Transverse colon (tissue), 4 donors: Measurements from ENCODE around the gene PCED1B. TPM values are rescaled to one million over a fixed set of nuclear protein-coding genes. Genes with fewer than 3 reads are reported as not detected.

Experiments
- DNase-seq: peaks from one replicate; pipeline ENCODE4 v3.0.0-alpha.2; 2019
- H3K27ac ChIP-seq, 4 donors: fragments of 200-600 bp; sonication (generic); 2 replicates each; pipeline ENCODE4 v1.5.1; 2016 to 2018; ENCODE audit warnings: inconsistent platforms in 4 of 4
- H3K27me3 ChIP-seq: fragments of 200-600 bp; sonication (generic); 2 replicates; pipeline ENCODE4 v1.5.1; 2017; ENCODE audit warnings: inconsistent platforms
- H3K36me3 ChIP-seq, 4 donors: fragments of 200-600 bp; sonication (generic); 2 replicates each; pipeline ENCODE4 v1.5.1; 2017 to 2019; ENCODE audit warnings: inconsistent platforms in 4 of 4
- H3K4me1 ChIP-seq, 4 donors: fragments of 200-600 bp; sonication (generic); 2 replicates each; pipeline ENCODE4 v1.5.1; 2017 to 2020; ENCODE audit warnings: inconsistent platforms in 4 of 4
- H3K4me3 ChIP-seq, 4 donors: fragments of 200-600 bp; sonication (generic); 1 replicate in 1 of 4; 2 replicates in 3 of 4; pipeline versions ENCODE4 v1.5.1 to v1.6.1; 2017 to 2019; ENCODE audit warnings: inconsistent platforms in 4 of 4
- H3K9me3 ChIP-seq, 2 donors: fragments of 200-600 bp; sonication (generic); 2 replicates each; pipeline ENCODE4 v1.5.1; 2017 to 2019; ENCODE audit warnings: inconsistent platforms in 2 of 2
- EP300 ChIP-seq: sonication (generic); formaldehyde crosslinking; IDR thresholded peaks from one replicate; pipeline ENCODE4 v1.6.1; 2017; ENCODE audit warnings: antibody characterized with exemption, low read depth
- POLR2A ChIP-seq: fragments of 450-650 bp; IDR thresholded peaks from one replicate; pipeline ENCODE4 v1.6.1; 2016; ENCODE audit warnings: antibody characterized with exemption, mild to moderate bottlenecking, moderate library complexity
- POLR2AphosphoS5 ChIP-seq, 3 donors: sonication (generic); formaldehyde crosslinking; IDR thresholded peaks; one replicate each; pipeline ENCODE4 v1.6.1; 2016; ENCODE audit warnings: antibody characterized with exemption in 3 of 3
- WGBS, 2 donors: methylation state at CpG; one replicate each; pipeline ENCODE4 v1.1.5; 2018; ENCODE audit warnings: low coverage in 1 of 2; 5-methylcytosine and 5-hydroxymethylcytosine counted together
- in situ Hi-C, 4 donors: fragments of 200-750 bp; cut with MboI; loops; one replicate each; pipeline versions ENCODE4 v1.15.0 to v1.15.1; 2017; ENCODE audit warnings: low sequenced_read_pairs in 3 of 4, low pct_ligation_motif_present in 1 of 4, low pct_unique_long_range_greater_than_20kb in 1 of 4
- intact Hi-C: fragments of 100-400 bp; cut with DNase I; formaldehyde crosslinking; loops from one replicate; pipeline ENCODE4 v1.15.1; 2023; ENCODE audit warnings: low total_unique reads
- total RNA-seq, 4 donors: library from RNA; depleted of rRNA; stranded (reverse); fragments of >200 nt; gene quantifications; one replicate each; pipeline ENCODE4 v1.1.0, GENCODE V29; 2016
- TF ChIP-seq, protein P1 (sequence below), 5 experiments: fragments of 200-600 bp in 3 of 5; fragments of 450-650 bp in 2 of 5; sonication (generic) in 3 of 5; IDR thresholded peaks; 1 replicate in 2 of 5; 2 replicates in 3 of 5; pipeline ENCODE4 v1.5.1; 2016 to 2017; ENCODE audit warnings: antibody characterized with exemption in 5 of 5, inconsistent platforms in 3 of 5, mild to moderate bottlenecking in 2 of 5, moderate library complexity in 1 of 5

Gene PCED1B
- total RNA-seq, 4 donors from 2014 or later = 2.7 to 52.0 (median 3.0) TPM; not detected in 1

- H3K27ac ChIP-seq = no peak overlapping the region
- peaks cover 0 to 13% (median 4%) of the 10 kb centered on the region in 4 donors for H3K4me1 ChIP-seq
- no peak overlapping the region for H3K4me3 ChIP-seq
- intact Hi-C loops = no loop called here
- TF ChIP-seq, protein P1, sequence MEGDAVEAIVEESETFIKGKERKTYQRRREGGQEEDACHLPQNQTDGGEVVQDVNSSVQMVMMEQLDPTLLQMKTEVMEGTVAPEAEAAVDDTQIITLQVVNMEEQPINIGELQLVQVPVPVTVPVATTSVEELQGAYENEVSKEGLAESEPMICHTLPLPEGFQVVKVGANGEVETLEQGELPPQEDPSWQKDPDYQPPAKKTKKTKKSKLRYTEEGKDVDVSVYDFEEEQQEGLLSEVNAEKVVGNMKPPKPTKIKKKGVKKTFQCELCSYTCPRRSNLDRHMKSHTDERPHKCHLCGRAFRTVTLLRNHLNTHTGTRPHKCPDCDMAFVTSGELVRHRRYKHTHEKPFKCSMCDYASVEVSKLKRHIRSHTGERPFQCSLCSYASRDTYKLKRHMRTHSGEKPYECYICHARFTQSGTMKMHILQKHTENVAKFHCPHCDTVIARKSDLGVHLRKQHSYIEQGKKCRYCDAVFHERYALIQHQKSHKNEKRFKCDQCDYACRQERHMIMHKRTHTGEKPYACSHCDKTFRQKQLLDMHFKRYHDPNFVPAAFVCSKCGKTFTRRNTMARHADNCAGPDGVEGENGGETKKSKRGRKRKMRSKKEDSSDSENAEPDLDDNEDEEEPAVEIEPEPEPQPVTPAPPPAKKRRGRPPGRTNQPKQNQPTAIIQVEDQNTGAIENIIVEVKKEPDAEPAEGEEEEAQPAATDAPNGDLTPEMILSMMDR (IDR thresholded peaks at IDR 0.05) = no peak
- TF ChIP-seq POLR2AphosphoS5 (IDR thresholded peaks at IDR 0.05) = no peak
- no peak for TF ChIP-seq EP300
- TF ChIP-seq POLR2A = no peak
- no peak for DNase-seq
- no peaks in the 10 kb centered on the region for H3K27me3 ChIP-seq
- in situ Hi-C loops = no loop called here
- WGBS, 2 donors = 86 to 89% methylated on average over 1 of the region's 1 CpG
- no peaks in the 10 kb centered on the region for H3K36me3 ChIP-seq
- no peaks in the 10 kb centered on the region for H3K9me3 ChIP-seq
These were observed 79.9 kb downstream of the PCED1B start for GRCh38 chr12:47159348-47159747.

DNA sequence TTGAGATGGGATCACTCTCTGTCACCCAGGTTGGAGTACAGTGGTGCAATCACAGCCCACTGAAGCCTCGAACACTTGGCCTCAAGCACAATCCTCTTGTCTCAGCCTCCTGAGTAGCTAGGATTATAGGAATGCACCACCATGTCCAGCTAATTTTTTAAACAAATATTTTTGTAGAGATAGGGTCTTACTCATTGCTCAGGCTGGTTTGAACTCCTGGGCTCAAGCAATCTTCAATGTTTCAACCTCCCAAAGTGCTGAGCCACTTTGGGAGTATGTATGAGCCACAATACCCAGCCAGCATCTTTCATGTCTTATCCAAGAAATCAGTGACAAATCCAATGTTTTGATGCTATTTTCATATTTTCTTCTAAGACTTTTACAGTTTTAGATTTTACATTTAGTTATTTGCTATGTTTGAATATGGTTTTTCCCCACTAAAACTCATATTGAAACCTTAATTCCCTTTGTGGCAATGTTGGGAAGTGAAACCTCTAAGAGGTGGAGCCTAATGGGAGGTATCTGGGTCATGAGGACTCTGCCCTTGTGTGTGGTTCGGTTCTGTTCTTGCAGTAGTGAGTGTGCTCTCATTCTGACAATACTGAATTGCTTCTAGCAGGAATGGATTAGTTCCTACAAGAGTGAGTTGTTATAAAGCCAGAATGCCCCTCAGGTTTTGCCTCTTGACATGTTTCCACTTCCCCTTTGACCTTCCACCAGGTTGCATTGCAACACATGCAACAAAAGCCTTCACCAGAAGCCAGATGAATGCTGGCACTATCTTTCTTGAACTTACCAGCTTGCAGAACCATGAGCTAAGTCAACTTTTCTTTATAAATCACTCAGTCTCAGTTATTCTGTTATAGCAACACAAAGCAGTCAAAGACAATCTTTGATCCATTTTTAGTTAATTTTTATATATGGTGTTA lies 81.2 kb downstream of the PCED1B start:
- TF ChIP-seq POLR2AphosphoS5 (IDR thresholded peaks at IDR 0.05) (no peak), POLR2A (no peak), EP300 (no peak)
- TF ChIP-seq, protein P1 (IDR thresholded peaks at IDR 0.05) = no peak
- in situ Hi-C loops (no loop called here), intact Hi-C loops (no loop called here)
- Histone ChIP-seq H3K9me3 (no peaks in the 10 kb centered on the region), H3K4me3 (no peak overlapping the region), H3K27ac (no peak overlapping the region), H3K36me3 (no peaks in the 10 kb centered on the region), H3K27me3 (no peaks in the 10 kb centered on the region), H3K4me1 (peaks cover 0 to 10% (median 4%) of the 10 kb centered on the region in 4 donors)
- WGBS, 2 donors = 86 to 92% methylated on average over 2 of the region's 2 CpGs
- DNase-seq = no peak

- Histone ChIP-seq H3K4me1 (no peaks in the 10 kb centered on the region), H3K27ac (no peak overlapping the region), H3K27me3 (no peaks in the 10 kb centered on the region), H3K4me3 (no peak overlapping the region), H3K9me3 (no peaks in the 10 kb centered on the region), H3K36me3 (no peaks in the 10 kb centered on the region)
- TF ChIP-seq POLR2A = no peak
- TF ChIP-seq, protein P1 (IDR thresholded peaks at IDR 0.05) = no peak
- no peak for TF ChIP-seq POLR2AphosphoS5 (IDR thresholded peaks at IDR 0.05)
- TF ChIP-seq EP300 = no peak
- DNase-seq = no peak
- intact Hi-C loops = no loop called here
- in situ Hi-C loops = no loop called here
These were observed 84.7 kb downstream of the PCED1B start for GRCh38 chr12:47164116-47164515.

GRCh38 chr12:47164724-47165439 lies 85.5 kb downstream of the PCED1B start:
- WGBS, 2 donors = 96% methylated on average over 2 of the region's 2 CpGs; no CpG with 5 or more reads in 1 of the 2 donors
- H3K27ac ChIP-seq = no peak overlapping the region
- DNase-seq = no peak
- H3K9me3 ChIP-seq = no peaks in the 10 kb centered on the region
- no peaks in the 10 kb centered on the region for H3K36me3 ChIP-seq
- no peaks in the 10 kb centered on the region for H3K4me1 ChIP-seq
- TF ChIP-seq POLR2A = no peak
- TF ChIP-seq, protein P1 (IDR thresholded peaks at IDR 0.05) = no peak
- TF ChIP-seq EP300 = no peak
- TF ChIP-seq POLR2AphosphoS5 (IDR thresholded peaks at IDR 0.05) = no peak
- in situ Hi-C loops (no loop called here), intact Hi-C loops (no loop called here)
- no peaks in the 10 kb centered on the region for H3K27me3 ChIP-seq
- no peak overlapping the region for H3K4me3 ChIP-seq
